HG03571 (cell line): ENCODE measurements around the gene DZIP1.
"Not testable (repeated sequence)": the region's sequence is repeated elsewhere in the genome, so short reads cannot be mapped to it uniquely, and the experiment has no call there.

Experiments used
- ATAC-seq: cut with Tn5 transposase; IDR thresholded peaks from one replicate; pipeline ENCODE4 v1.9.1; 2021; ENCODE audit not compliant: unreplicated experiment

DZIP1 gene

GRCh38 chr13:95644601-95645052 lies at the start of gene DZIP1:
DZIP1 (minus strand) TSS chr13:95644706; CDS start chr13:95642029, 2,677 bp downstream.
- peak; percentile 79 for ATAC-seq

GRCh38 chr13:95690986-95691385 lies 46.5 kb upstream of the DZIP1 start:
- ATAC-seq, result not testable (repeated sequence)

DNA sequence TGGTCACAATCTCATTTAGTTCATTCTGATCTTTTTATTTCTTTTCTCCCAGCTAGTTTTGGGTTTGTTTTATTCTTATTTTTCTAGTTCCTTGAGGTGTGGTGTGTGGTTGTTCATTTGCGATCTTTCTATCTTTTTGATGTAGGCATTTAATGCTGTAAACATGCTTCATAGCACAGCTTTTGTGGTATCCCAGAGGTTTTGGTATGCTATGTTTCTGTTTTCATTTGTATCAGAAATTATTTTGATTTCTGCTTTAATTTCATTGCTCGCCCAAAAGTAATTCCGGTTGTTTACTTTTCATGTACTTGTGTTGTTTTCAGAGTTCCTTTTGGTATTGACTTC lies 45.0 kb upstream of the DZIP1 start:
- ATAC-seq, result no peak

DNA sequence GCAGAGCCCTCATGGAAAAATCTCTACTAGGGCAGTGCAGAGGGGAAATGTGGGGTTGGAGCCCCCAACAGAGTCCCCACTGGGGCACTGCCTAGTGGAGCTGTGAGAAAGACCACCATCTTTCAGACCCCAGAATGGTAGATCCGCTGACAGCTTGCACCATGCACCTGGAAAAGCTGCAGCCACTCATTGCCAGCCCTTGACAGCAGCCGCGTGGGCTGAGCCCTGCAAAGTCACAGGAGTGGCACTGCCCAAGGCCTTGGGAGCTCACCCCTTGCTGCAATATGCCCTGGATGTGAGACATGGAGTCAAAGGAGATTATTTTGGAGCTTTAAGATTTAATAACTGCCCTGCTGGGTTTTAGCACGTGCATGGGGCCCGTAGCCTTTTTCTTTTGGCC lies 40.5 kb upstream of the DZIP1 start:
- ATAC-seq, result not testable (repeated sequence)

DNA sequence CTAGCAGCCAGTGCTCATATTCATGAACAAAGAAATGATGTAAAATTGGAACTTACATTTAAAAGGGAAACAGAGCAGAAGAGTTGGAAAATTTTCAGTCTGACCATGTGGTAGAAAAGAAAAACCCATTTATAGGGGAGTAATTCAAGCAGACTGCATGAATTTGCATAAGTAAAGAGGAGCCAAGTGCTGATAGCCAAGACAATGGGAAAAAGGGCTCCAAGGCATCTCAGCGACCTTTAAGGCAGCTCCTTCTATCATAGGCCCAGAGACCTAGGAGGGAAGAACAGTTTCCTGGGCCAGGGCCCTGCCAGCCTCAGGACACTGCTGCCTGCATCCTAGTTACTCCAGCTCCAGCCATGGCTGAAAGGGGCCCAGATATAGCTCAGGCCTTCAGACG lies 39.9 kb upstream of the DZIP1 start:
- ATAC-seq, result no peak

DNA sequence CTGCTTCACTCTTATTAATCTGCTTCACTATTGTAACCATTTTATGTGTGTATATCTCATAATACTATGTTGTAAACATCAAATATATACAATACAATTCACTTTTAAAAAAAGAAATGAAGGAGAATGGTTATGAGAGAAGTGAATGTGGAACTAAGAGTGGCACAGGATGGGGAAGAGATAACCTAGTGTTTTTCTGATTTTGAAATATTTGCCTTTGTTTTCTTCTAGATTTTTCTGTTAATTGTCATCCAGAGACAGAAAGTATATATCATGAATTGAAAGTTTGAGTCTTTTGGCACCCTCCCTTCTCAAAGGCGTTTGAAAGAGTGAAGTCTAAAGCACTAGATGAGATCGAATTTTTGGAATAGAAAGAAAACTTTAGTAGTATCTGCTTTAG lies 35.2 kb upstream of the DZIP1 start:
- ATAC-seq, result no peak

DNA sequence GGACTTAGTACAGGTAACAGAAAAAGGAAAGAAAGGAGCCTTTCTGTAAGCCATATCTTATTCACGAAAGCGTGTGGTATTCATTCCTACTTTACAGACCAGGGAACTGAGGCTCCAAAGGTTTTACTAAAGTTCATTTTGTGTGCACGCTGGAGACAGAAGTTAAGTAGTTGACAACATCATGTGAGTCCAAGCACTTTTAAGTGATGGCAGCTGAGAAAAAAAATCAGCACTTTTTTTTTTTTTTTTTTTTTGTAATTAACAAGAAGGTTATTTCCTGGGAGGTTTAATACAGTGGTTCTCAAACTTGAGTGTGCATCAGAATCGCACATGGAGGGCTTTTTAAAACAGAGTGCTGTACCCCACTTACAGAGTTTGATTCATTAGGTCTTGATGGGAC lies 34.5 kb upstream of the DZIP1 start:
- no peak for ATAC-seq

- ATAC-seq, result no peak
Observed at GRCh38 chr13:95677564-95678266, 33.2 kb upstream of the DZIP1 start.

DNA sequence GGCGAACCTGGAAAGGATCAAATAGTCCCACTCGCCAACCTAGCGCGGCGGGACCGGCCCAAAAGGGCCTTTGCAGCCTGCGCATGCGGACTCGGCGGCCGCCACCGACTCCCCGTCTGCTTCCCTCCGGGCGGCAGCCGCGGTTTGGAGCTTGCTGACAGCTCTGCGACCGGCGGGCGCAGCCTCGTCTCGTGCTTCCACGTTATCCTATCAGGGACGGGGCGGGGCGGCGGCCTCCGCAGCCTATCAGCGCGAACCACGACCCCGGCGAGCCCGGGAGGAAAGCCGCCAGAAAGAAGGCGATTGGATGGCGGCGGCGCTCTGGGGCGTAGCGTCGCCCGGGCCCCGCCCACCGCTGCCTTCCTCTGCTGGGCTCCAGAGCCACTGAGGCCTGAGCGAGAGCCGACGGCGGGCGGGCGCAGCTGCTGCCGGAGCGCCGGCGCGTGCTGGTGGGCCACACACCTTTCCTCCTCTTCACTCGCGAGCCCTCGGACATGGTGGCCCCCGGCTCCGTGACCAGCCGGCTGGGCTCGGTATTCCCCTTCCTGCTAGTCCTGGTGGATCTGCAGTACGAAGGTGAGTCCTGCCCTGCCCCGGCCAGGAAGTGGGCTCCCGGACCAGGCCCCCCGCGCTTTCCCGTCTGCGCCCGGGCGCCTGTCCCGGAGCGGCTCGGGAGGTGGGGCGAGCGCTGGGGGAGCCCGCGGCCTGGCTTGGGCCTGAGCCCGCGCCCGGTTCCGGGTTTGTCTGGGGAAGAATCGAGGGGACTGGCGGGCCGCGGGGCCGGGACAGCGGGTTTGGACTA lies 32.5 kb upstream of the DZIP1 start, which contains the start of gene DNAJC3:
TSS of gene DNAJC3 (plus strand) at position 378 of the 802 bp plus-strand sequence. CDS start at position 495, 117 bp downstream.
- peak; percentile 95 for ATAC-seq

GRCh38 chr13:95676105-95676761 lies 31.7 kb upstream of the DZIP1 start:
- no peak for ATAC-seq

DNA sequence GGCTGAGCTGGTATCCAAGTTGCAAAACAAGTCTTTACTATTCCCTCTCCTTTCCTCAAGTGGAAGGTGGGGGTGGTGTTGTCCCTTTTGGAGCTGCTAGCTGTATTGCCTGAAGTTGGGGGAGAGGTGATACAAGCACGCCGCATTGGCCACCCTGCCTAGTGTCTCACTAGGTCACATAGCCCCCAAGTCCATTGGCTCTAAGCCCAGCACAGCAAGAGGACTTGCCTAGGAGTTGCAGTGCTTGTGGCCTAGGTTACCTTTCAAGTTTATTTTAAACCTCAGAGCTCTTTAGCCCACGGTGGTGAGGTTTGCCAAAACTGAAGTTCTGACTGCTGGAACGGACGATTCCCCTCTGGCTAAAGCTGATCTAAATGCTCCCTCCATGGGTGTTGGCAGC lies 27.1 kb upstream of the DZIP1 start:
- no peak for ATAC-seq

GRCh38 chr13:95667235-95667634 lies 22.7 kb upstream of the DZIP1 start:
- not testable (repeated sequence) for ATAC-seq

- no peak for ATAC-seq
Observed at GRCh38 chr13:95660981-95661581, 16.6 kb upstream of the DZIP1 start.

- no peak for ATAC-seq
Observed at GRCh38 chr13:95659500-95659899, 15.0 kb upstream of the DZIP1 start.

DNA sequence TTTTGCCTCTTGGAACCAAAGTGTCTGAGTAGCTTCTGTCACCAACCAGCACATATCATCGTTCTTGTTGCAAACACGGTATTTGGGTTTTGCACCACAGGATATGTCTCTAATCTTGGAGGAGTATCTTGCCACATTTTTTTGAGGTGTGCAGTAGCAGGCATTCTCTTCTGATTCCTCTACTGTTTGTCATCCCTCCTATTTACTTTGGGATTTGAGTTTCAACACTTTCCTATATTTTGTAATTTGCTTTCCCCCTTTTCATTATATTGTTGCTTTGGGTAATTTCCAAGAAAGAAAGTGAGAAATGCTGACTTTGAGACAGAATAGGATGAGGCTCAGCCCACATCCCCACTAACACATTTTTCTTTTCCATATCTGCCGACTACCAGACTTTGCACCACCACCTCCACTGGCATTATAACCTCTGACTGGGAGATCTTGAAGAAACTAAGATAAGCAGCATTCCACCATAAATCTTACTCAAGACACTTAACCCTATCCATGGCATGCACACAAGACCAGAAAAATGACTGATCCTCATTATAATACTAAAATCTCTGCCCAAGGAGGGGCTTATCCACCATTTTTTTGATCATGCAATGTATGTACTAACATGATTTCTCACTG lies 12.0 kb upstream of the DZIP1 start:
- no peak for ATAC-seq

- ATAC-seq, result no peak
Observed at GRCh38 chr13:95652821-95653220, 8.3 kb upstream of the DZIP1 start.

DNA sequence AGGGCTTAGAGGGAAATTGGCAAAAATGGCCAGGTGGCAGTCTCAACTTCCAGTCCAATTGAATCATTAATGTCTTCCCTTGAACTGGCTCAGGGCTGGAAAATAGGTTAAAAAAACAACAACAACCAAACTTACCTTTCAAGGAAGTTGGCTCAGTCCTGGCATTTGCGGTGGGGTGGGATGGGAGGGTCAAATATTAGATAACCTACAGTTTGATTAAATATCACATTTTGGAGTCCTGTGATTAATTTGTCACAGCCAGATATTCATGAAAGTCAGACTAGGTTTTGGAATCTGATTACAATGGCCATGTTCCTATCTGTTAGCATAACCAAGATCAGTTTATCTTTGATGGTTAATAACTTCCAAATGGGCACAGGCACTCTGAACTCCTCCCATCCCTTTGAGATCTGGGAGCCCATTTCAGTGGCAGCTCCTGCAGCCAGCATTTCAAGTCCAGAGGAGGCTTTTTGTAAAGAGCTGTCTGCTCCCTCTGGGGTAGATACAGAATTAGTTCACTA lies 7.8 kb upstream of the DZIP1 start:
- no peak for ATAC-seq

DNA sequence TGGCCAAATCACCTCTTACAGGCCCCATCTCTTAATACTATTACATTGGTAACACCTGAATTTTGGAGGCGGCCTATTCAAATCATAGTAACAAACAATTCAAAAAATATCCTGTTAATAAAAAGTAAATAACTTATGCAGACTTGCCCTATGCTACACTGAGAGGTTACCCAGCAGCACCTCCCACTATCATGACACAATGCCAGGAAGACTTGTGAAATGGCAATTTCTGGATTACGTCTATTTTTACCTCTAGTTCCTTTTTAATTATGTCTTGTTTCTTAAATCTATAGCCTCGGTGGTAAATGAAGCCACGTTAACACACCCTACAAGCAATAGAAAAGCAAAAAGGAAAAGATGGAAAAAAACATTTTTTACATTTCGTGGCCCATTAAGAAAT lies 6.2 kb upstream of the DZIP1 start:
- ATAC-seq, result no peak

GRCh38 chr13:95647321-95647720 lies 2.8 kb upstream of the DZIP1 start:
- ATAC-seq, result no peak

DNA sequence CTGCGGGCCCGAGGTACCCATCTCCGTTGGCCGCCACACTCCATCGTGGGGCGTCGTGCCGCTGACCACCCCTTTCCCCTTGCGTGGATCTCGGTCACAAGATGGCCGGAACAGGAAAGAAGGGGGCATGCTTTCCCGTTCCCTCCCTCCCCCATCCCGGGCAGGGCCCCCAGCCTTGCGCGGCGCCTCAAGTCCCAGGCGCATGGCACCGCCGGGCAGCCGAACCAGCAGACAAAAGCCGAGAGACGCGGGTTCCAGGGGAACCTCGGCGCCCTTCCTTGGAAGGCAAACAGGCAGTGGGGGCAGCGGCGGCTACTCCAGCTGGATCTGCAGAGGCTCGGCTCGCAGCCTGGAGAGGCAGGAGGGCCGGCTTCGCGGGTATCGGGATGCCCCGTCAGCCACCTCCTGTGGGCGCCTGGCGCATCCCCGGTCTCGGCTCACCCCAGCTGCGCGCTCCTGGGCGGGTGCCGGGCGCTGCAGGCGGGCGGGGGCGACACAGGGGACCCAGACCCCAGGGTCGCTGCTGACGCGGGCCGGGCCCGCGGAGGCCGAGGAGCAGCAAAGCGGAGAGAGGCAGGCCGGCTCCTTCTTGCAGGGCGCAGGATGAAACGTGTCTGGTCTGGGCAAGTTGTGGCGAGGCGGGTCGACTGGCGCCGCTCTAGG lies 439 bp downstream of the DZIP1 start:
- ATAC-seq, result peak; percentile 28
